Measurements from ENCODE around the gene TARS3.

DNA sequence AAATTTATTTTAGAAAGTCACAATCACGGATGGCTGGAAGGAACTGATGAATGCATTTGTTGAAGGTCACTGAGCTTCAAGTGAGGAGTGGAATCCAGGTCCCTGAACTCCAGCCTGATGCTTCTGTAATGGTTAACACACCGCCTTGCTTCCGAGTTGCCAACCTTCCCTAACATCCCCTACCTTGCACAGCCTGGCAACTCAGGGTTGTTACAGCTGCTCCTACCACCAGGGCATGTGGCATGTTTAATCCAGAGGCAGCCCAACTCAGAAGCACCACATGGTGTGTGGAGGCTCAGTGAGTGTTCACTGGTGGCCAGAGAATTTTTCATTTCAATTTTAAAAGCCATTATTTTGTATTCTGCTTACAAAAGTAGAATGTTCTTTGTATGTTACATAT, 77.0 kb downstream of the TARS3 start:
- TF ChIP-seq, protein P1, sequence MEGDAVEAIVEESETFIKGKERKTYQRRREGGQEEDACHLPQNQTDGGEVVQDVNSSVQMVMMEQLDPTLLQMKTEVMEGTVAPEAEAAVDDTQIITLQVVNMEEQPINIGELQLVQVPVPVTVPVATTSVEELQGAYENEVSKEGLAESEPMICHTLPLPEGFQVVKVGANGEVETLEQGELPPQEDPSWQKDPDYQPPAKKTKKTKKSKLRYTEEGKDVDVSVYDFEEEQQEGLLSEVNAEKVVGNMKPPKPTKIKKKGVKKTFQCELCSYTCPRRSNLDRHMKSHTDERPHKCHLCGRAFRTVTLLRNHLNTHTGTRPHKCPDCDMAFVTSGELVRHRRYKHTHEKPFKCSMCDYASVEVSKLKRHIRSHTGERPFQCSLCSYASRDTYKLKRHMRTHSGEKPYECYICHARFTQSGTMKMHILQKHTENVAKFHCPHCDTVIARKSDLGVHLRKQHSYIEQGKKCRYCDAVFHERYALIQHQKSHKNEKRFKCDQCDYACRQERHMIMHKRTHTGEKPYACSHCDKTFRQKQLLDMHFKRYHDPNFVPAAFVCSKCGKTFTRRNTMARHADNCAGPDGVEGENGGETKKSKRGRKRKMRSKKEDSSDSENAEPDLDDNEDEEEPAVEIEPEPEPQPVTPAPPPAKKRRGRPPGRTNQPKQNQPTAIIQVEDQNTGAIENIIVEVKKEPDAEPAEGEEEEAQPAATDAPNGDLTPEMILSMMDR (IDR thresholded peaks at IDR 0.05): no peak
- no peak for TF ChIP-seq POLR2A (IDR thresholded peaks at IDR 0.05)
